Neural progenitor cell (in vitro differentiated cells): ENCODE results near the gene C1QTNF6. TPM values are rescaled to one million over a fixed set of nuclear protein-coding genes. Genes with fewer than 3 reads are reported as not detected.

ENCODE experiments used
- DNase-seq: peaks from one replicate; pipeline ENCODE4 v3.0.0-alpha.2; 2016; ENCODE audit warnings: low spot score
- H2AFZ ChIP-seq: fragments of 200-600 bp; sonication (generic); replicated peaks from 2 replicates; pipeline ENCODE4 v1.6.1; 2016; ENCODE audit warnings: antibody characterized with exemption
- H3F3A ChIP-seq: fragments of 200-600 bp; sonication (generic); 2 replicates; pipeline ENCODE4 v1.6.1; 2016; ENCODE audit warnings: antibody characterized with exemption, low read depth
- H3K27ac ChIP-seq: fragments of 200-600 bp; sonication (generic); 2 replicates; pipeline ENCODE4 v1.5.1; 2016; ENCODE audit warnings: mild to moderate bottlenecking
- H3K27me3 ChIP-seq: fragments of 200-600 bp; sonication (generic); 2 replicates; pipeline ENCODE4 v1.6.1; 2016; ENCODE audit warnings: mild to moderate bottlenecking, moderate library complexity
- H3K36me3 ChIP-seq: fragments of 200-600 bp; sonication (generic); 2 replicates; pipeline ENCODE4 v1.5.1; 2016
- H3K4me1 ChIP-seq: fragments of 200-600 bp; sonication (generic); 2 replicates; pipeline ENCODE4 v1.6.1; 2016; ENCODE audit warnings: mixed run types
- H3K4me2 ChIP-seq: fragments of 200-600 bp; sonication (generic); 2 replicates; pipeline ENCODE4 v1.6.1; 2016
- H3K4me3 ChIP-seq: fragments of 200-600 bp; sonication (generic); 2 replicates; pipeline ENCODE4 v1.5.1; 2016
- H3K79me2 ChIP-seq: fragments of 200-600 bp; sonication (generic); 2 replicates; pipeline ENCODE4 v1.6.1; 2016; ENCODE audit warnings: low read depth
- H3K9ac ChIP-seq: fragments of 200-600 bp; sonication (generic); 2 replicates; pipeline ENCODE4 v1.6.1; 2016
- H3K9me3 ChIP-seq: fragments of 200-600 bp; sonication (generic); 2 replicates; pipeline ENCODE4 v1.5.1; 2016; ENCODE audit warnings: low read depth
- H4K20me1 ChIP-seq: fragments of 200-600 bp; sonication (generic); 2 replicates; pipeline ENCODE4 v1.6.1; 2016; ENCODE audit warnings: low read depth
- H3K27ac Mint-ChIP-seq: 3 replicates; pipeline ENCODE4 v1.8.0; 2021; ENCODE audit warnings: mixed read lengths
- H3K27me3 Mint-ChIP-seq: 2 replicates; pipeline ENCODE4 v1.8.0; 2022; ENCODE audit warnings: low read depth, mild to moderate bottlenecking, inconsistent platforms, moderate library complexity, mixed read lengths; ENCODE audit not compliant: insufficient read depth
- H3K36me3 Mint-ChIP-seq: 3 replicates; pipeline ENCODE4 v1.8.0; 2021; ENCODE audit warnings: mixed read lengths
- H3K4me1 Mint-ChIP-seq: 3 replicates; pipeline ENCODE4 v1.8.0; 2021; ENCODE audit warnings: mixed read lengths
- H3K4me3 Mint-ChIP-seq: 3 replicates; pipeline ENCODE4 v1.8.0; 2021; ENCODE audit warnings: mild to moderate bottlenecking, moderate library complexity, mixed read lengths
- H3K9me3 Mint-ChIP-seq: 3 replicates; pipeline ENCODE4 v1.8.0; 2020; ENCODE audit warnings: mixed read lengths
- CTCF ChIP-seq: fragments of 200-600 bp; sonication (generic); IDR thresholded peaks from 2 replicates; pipeline ENCODE4 v1.5.1; 2017; ENCODE audit warnings: antibody characterized with exemption, mild to moderate bottlenecking
- EZH2 ChIP-seq: fragments of 200-600 bp; sonication (generic); IDR thresholded peaks from 2 replicates; pipeline ENCODE4 v1.6.1; 2017; ENCODE audit warnings: antibody characterized with exemption, mild to moderate bottlenecking, moderate library complexity
- EZH2phosphoT487 ChIP-seq: fragments of 200-600 bp; sonication (generic); IDR thresholded peaks from 2 replicates; pipeline ENCODE4 v1.6.1; 2017; ENCODE audit warnings: antibody characterized with exemption
- total RNA-seq: library from RNA; depleted of rRNA; stranded (reverse); fragments of >200 nt; gene quantifications from 2 replicates; pipeline ENCODE4 v1.2.3, GENCODE V29; 2015; ENCODE audit warnings: low replicate concordance

The C1QTNF6 gene
- total RNA-seq, 1 donor from 2014 or later: 7.2 TPM

DNA sequence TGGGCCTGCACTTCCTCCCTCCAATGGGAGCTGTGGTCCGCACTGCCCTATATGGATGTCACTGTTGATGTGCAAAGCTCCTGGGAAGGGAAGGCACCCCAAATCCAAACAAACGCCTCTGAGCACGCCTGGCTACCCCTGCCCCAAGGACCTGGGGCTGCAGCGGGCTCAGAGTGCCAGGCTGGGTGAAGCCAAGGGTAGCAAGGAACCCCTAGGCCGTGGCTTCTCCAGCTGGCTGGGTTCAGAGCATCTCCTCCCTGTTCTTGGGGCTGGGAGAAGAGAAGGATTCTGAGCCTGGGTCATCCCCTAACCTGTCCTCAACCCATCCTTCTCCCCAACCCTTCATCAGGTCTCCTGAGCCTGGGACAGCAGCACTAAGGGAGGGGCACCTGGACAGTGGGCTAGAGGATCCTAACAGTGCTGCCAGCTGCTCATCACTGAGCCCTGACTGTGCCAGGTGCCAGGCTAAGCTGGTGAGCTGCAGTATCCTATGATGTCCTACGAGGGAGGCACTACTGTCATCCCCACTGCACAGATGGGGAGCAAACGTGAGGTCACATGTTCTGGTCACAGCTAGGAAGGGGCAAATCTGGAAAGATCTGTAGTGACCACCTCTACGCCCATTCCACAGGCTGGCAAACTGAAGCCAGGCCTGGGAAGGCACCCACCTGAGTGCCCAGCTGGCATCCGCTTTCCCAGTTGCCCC, 21.2 kb upstream of the C1QTNF6 start:
- Histone ChIP-seq H3K4me1 (peaks cover 25% of the 10 kb centered on the region), H3K4me2 (no peak overlapping the region), H3K9ac (no peak overlapping the region), H4K20me1 (no peaks in the 10 kb centered on the region), H3K36me3 (no peaks in the 10 kb centered on the region), H3K4me3 (no peak overlapping the region), H3F3A (peaks cover 5% of the 10 kb centered on the region), H2AFZ (no peak overlapping the region), H3K9me3 (no peaks in the 10 kb centered on the region), H3K27ac (no peak overlapping the region), H3K79me2 (no peaks in the 10 kb centered on the region), H3K27me3 (no peaks in the 10 kb centered on the region)
- H3K4me3 Mint-ChIP-seq: no peak overlapping the region
- peaks cover 42% of the 10 kb centered on the region for H3K4me1 Mint-ChIP-seq
- no peak for TF ChIP-seq EZH2phosphoT487
- TF ChIP-seq CTCF: no peak
- no peak for TF ChIP-seq EZH2
- peaks cover 10% of the 10 kb centered on the region for H3K27me3 Mint-ChIP-seq
- no peaks in the 10 kb centered on the region for H3K36me3 Mint-ChIP-seq
- H3K27ac Mint-ChIP-seq: peak overlapping the region; percentile 87
- no peak for DNase-seq
- H3K9me3 Mint-ChIP-seq: no peaks in the 10 kb centered on the region

DNA sequence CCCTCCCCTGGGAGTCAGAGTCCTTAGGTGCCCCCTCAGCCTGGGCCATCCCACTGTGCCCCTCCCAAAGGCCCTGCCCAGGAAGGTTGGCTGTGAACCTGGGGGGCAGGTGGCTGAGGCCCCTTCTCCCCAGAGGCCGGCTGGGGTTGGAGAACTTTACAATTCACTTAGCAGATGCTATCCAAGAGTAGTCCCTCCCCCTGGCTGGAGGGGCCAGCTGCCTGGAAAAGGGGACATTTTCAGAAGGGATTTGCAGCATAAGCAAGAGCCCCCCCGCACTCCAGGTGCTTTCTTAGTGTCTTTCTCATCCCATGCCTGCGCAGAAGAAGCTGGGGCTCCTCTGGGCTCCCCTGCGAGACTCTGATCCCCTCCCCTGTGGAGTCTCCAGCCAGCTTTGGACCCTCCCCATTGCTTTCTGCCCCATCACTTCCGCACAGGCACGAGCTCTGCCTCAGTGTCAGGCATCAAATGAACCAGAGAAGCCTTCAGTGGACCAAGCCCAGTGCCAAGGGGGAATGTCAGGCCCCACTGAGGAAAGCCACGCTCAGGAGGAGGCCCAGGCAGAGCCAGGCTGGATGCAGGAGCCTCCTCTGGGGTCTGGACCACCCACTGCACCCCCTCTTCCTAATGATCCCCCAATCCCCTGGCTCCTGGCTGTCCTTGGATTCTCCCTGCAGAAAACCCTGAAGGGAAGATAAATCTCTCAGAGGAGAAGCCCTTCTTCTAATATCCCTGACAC, 20.5 kb upstream of the C1QTNF6 start:
- Histone ChIP-seq H3F3A (peaks cover 5% of the 10 kb centered on the region), H3K27me3 (no peaks in the 10 kb centered on the region), H3K9ac (no peak overlapping the region), H3K27ac (no peak overlapping the region), H3K4me2 (no peak overlapping the region), H3K4me1 (peaks cover 23% of the 10 kb centered on the region), H3K4me3 (no peak overlapping the region), H4K20me1 (no peaks in the 10 kb centered on the region), H3K79me2 (no peaks in the 10 kb centered on the region), H3K36me3 (no peaks in the 10 kb centered on the region), H2AFZ (no peak overlapping the region), H3K9me3 (no peaks in the 10 kb centered on the region)
- Mint-ChIP-seq H3K27me3 (peaks cover 9% of the 10 kb centered on the region), H3K4me1 (peaks cover 35% of the 10 kb centered on the region), H3K4me3 (no peak overlapping the region), H3K36me3 (no peaks in the 10 kb centered on the region), H3K9me3 (no peaks in the 10 kb centered on the region), H3K27ac (peak overlapping the region; percentile 81)
- no peak for TF ChIP-seq CTCF
- TF ChIP-seq EZH2phosphoT487: no peak
- TF ChIP-seq EZH2: no peak
- no peak for DNase-seq

DNA sequence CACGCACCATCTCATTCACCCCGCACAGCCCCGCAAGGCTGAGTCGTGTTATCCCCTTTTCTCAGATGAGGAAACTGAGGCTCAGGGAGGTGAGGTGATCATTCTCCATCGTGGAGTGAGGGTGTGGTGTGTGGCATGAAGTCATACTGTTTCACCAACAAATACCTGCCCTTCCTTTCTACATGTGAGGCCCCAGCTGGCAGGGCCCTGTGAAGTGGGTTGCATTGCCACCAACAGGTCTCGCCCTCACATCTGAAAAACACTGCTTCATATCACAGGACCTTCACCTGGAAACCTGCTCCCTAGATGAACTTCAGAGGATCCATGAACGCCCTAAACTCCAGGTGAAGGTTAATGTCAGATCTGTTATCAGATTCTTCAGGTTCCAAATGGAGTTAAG, 19.9 kb upstream of the C1QTNF6 start:
- DNase-seq: no peak
- Histone ChIP-seq H3K9ac (no peak overlapping the region), H3F3A (peaks cover 5% of the 10 kb centered on the region), H4K20me1 (no peaks in the 10 kb centered on the region), H3K4me1 (peaks cover 22% of the 10 kb centered on the region), H3K4me2 (no peak overlapping the region), H3K79me2 (no peaks in the 10 kb centered on the region), H2AFZ (no peak overlapping the region), H3K4me3 (no peak overlapping the region), H3K9me3 (no peaks in the 10 kb centered on the region), H3K27ac (no peak overlapping the region), H3K27me3 (no peaks in the 10 kb centered on the region), H3K36me3 (no peaks in the 10 kb centered on the region)
- peaks cover 34% of the 10 kb centered on the region for H3K4me1 Mint-ChIP-seq
- no peak overlapping the region for H3K4me3 Mint-ChIP-seq
- no peaks in the 10 kb centered on the region for H3K9me3 Mint-ChIP-seq
- peak overlapping the region; percentile 25 for H3K27ac Mint-ChIP-seq
- H3K27me3 Mint-ChIP-seq: peaks cover 7% of the 10 kb centered on the region
- TF ChIP-seq EZH2: no peak
- no peak for TF ChIP-seq CTCF
- no peaks in the 10 kb centered on the region for H3K36me3 Mint-ChIP-seq
